ELR (cell line): ENCODE results near the gene RETREG2.

Experiments
- DNase-seq: peaks from one replicate; pipeline ENCODE4 v3.0.0-alpha.2; 2015; ENCODE audit warnings: low read depth

Gene RETREG2

GRCh38 chr2:219214141-219214540 is 36.1 kb downstream of the RETREG2 start:
- DNase-seq, result no peak

DNA sequence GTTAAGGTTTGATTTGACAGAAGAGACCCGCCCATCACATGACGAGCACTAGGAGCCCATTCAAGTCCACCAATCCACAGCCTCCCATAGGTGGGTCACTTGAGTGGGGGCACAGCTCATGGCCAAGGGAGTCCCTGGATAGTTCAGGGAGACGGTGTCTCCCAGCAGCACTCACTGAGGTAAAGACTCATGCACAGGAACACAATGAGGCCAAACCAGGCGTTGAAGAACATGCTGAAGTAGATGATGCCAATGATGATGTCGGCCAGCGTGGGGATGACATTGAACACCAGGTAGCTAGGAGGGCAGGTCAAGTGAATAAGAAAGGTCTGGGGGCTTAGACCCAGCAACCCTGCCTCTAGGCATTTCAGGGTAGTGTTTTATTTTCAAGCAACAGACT is 36.7 kb downstream of the RETREG2 start:
- no peak for DNase-seq

DNA sequence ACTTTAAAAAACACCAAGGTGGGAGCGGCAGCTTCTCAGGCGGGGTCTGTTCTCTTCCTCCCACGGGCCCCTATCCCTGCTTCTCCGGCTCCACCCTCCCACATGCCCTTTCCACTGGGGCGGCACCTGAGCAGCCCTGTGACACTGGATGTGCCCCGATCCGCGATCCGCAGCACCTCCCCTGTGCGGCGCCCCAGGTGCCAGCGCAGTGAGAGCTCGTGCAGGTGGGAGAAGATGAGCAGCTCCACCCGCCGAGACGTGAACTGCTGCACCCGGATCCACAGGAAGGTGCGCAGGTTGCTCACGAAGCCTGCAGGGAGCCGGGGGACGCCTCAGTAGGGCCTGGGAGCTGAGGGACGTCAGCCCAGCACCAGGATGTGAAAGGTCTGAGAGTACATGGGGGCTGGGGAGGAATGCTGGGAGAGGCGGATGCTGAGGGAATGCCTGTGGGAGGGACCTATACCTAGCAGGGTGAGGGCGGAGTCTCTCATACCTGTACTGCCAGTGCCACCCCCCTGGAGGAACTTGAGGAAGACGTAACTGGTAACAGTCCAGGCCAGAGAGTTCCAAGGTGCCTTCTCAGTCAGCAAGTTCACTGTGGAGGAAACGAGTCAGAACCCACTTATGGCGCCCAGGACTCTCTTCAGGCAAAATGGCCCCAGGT is 37.9 kb downstream of the RETREG2 start:
- no peak for DNase-seq

GRCh38 chr2:219216535-219216915 is 38.5 kb downstream of the RETREG2 start:
- no peak for DNase-seq

DNA sequence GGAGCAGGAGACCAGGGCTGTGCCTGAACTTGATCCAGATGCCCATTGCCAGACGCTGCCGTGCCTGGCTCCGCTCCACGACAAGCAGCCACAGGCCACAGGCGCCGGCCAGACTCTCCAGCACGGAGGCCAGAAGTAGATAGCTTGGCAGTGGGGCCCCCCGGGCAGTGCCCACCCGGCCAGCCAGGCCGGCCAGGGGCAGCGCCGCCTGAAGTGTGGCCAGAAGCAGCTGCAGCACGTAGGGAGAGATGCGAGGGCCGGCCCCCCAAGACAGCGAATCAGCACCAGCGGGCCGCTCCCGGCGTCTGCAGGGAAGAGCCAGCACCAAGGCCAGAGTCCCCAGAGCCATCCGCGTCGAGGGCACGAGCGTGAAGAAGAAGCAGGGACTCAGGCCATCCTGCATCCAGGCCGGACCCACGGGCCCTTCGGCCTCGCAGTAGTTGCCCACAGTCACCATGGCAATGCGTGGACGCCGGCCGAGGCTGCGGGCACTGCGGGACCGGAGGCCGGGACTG is 40.2 kb downstream of the RETREG2 start:
- DNase-seq, result peak; percentile 83

- DNase-seq, result peak; percentile 92
Observed at GRCh38 chr2:219218732-219219701, 40.9 kb downstream of the RETREG2 start, which contains the start of gene ABCB6. Gene ABCB6 (minus strand): TSS chr2:219218958. CDS start chr2:219218673, 285 bp downstream.

- DNase-seq, result no peak
Observed at GRCh38 chr2:219219784-219220532, 41.9 kb downstream of the RETREG2 start.

- DNase-seq, result no peak
Observed at GRCh38 chr2:219220652-219221402, 42.8 kb downstream of the RETREG2 start.

DNA sequence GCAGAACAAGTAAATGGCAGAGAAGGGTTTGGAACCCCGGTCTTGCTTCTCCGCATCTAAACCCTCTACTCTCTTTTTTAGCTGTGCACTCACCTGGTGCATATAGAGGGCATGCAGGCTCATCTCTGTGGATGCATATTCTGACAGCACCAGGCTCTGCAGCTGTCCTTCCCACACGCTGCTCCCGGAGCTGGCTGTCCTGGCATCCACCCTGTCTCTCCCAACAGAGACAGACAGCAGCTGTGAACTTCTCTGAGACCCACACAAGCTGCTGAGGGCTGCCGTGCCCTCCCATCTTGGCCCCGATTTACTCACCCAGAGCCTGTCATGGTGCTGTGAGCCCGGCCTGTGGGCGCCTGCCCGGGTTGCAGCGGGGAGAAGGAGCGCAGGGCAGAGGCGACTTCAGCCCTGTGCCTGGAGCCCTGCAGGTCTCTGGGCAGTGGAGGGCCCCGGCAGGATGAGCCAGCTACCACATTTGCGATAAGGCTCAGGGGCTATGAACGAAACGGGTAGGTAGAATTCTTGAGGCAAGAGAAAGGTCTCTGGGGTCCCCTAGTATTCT is 44.0 kb downstream of the RETREG2 start:
- DNase-seq, result no peak

GRCh38 chr2:219223831-219224610 is 45.9 kb downstream of the RETREG2 start:
- DNase-seq, result no peak

- no peak for DNase-seq
Observed at GRCh38 chr2:219225350-219225749, 47.3 kb downstream of the RETREG2 start.

GRCh38 chr2:219228041-219228910 is 50.2 kb downstream of the RETREG2 start:
- DNase-seq, result peak; percentile 16

DNA sequence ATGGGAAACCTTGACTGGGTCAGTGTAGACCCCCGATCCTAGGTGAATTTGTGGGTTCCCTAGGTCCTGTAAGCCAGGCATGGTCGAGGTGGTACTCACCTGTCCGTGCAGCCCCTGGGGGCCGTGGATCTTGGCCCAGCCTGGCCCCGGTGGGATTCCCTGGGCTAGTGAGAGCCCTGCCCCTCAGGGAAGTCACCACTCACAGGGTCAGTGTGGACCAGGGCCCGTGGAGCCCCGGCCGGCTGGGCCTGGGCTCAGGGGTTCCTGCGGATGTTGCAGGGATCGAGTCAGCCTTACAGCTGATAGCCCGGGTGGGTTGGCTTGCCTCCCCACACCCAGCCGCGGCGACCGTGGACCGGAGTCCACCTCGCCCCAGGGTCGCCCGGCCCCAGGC is 50.8 kb downstream of the RETREG2 start:
- DNase-seq, result no peak

DNA sequence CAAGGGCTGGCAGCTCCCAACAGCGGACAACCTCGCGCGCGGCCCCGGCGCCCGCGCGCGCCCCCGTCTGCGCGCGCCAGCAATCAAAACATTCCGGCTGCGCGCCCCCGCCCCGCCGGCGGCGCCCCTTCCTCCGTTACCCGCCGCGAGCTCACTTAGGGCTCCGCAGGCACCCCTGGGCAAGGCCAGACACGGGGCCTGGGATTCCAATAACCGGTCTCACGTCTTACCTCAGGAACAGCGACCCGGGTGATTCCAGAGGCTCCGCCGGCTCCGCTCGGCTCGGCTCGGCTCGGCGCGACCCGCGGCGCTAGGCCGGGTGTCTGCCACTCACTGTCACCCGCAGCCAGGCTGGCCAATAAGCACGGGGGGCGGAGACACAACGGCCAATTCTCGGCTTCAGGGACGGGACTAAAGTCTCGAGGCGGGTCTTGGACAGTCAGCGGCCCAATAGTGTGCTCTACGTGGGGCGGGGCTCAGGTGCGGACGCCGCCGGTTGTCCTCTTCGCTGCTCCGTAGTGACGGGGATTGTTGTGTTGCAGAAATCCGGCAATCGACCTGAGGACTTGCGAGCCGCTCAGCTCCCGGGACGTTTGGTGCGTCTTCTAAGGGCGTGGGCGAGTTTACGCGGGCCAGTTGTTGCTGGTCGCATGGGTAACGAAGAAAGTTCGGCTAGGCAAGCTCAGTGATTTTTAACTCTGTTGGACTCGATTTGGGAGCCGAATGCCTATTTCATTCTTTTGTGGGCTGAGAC is 51.4 kb downstream of the RETREG2 start, which contains the start of the genes ANKZF1 and ATG9A:
TSS of gene ANKZF1 (plus strand) at position 502 of the 754 bp plus-strand sequence. CDS start 452 bp downstream, outside the sequence.
TSS of gene ATG9A (minus strand) at position 332 of the 754 bp plus-strand sequence. CDS start 1,612 bp downstream, outside the sequence.
- peak; percentile 100 for DNase-seq

DNA sequence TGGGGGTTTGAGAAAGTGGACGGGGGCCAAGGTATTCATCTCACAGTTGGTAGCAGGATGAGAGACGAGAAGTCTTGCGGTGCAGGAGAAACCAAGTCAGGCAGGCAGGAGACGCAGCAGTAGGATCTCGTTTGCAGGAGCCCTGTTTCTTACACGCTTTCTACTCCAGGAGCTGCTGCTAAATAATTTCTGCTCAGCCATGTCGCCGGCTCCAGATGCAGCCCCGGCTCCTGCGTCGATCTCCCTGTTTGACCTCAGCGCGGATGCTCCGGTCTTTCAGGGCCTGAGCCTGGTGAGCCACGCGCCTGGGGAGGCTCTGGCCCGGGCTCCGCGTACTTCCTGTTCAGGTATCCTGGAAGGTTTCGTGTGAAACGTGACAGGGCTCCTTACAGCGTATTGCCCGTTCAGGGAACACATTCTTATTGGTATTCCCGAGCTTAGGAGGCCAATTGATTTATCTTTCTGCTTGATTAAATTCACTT is 52.0 kb downstream of the RETREG2 start:
- DNase-seq, result peak; percentile 74

- no peak for DNase-seq
Observed at GRCh38 chr2:219234331-219234730, 56.3 kb downstream of the RETREG2 start.
